DMS53 treated with DMSO at 0.1 percent for 48 hours (cell line): ENCODE data around the gene RABGAP1.

Experiments
- DNase-seq: peaks from one replicate; lab custom pipeline; 2025; ENCODE audit not compliant: unreplicated experiment; lab: John Stamatoyannopoulos, UW

RABGAP1 gene

DNA sequence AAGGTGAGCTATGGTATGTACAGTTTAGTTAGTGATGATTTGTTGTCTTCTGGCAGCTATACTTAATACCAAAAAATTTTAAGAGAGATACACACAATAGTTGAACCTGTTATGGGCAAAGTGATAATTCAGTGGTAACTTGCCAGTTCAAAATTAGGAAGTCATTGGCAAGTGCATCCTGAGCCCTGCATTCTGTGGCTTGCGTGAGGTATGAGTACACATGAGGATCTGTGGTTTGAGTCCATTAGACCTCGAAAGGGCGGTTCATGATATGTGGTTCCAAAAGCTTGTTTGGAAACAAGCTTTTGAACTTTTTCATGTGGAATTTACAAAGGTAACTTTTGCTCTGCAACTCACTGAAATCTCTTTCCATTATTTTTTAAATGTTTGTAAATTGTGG, 139.6 kb downstream of the RABGAP1 start:
- DNase-seq, result no peak

GRCh38 chr9:123081824-123082223, 141.0 kb downstream of the RABGAP1 start:
- peak; percentile 18 for DNase-seq

DNA sequence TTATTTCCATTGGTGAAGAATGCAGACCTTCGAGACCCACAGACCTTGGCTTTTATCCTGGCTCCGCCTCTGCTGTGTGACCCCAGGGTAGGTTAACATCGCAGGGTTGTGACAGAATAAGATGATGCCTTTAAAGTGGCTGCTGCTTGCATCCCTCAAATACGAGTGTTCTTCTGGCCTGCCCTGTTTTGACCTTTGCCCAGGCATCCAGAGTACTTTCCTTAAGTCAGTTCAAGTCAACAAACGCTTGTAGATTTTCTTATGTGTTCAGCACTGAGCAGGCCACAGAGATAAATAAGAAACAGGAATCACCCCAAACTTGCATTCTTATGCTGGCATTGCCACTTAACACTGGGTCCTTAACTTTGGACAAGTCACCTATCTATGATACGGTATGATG, 142.9 kb downstream of the RABGAP1 start:
- DNase-seq, result no peak

DNA sequence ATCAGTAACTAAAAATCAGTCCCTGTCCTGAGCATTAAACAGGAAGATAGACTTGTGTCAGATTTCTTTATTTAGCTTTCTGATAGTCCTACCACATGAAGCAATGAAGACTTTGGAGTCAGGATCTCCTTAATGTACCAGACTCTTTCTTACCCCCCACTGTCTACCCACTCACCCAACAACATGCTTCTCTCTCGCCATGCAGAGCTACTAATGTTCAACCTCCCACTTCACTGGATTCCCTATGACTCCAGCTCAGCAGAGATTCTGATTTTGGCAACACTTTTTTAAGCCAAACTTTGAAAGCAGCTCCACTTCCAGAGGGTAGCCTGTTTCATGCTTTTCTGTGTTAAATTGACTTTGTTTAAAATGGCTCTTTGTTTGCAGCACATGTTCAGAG, 143.4 kb downstream of the RABGAP1 start:
- no peak for DNase-seq

GRCh38 chr9:123085916-123086315, 145.1 kb downstream of the RABGAP1 start:
- DNase-seq, result no peak

- DNase-seq, result no peak
Measured at GRCh38 chr9:123087359-123087888, 146.6 kb downstream of the RABGAP1 start.

DNA sequence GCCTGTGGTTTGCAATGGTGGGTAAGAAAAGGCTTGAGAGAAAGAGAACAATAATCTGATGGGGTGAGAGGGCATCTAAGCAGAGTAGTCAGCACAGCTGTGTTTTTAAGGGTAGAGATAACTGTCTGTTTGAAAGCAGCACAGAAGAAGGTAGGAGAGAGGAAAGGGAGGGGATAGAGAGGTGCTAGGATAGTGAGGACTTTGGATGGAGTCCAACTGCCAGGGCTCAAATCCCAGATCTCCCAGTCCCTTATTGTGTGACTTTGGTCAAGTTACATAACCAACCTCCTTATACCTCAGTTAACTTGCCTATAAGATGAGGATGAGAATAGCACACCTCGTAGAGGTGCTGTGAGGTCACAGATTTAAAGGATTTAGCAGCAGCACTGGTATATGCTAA, 148.2 kb downstream of the RABGAP1 start:
- no peak for DNase-seq

DNA sequence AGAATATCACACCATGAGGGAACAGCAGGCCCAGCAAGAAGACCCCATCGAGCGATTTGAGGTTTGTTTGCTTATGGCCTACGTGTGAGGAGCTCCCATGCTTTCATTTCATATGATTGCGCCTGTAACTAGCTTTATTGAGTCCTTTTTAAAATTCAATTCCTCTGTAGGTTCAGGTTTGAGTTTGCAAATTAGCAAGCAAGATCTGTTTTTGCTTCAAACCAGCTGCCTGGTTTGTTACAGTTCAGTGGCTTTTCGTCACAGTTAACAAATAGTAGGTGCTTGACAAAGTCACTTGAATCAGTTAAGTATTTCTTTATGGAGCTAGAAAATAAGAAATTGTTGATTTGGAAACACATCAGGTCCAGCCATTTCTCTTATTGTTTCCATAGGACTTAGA, 149.0 kb downstream of the RABGAP1 start:
- DNase-seq, result no peak

- no peak for DNase-seq
Measured at GRCh38 chr9:123090198-123090896, 149.5 kb downstream of the RABGAP1 start.

GRCh38 chr9:123090956-123091355, 150.1 kb downstream of the RABGAP1 start:
- no peak for DNase-seq

DNA sequence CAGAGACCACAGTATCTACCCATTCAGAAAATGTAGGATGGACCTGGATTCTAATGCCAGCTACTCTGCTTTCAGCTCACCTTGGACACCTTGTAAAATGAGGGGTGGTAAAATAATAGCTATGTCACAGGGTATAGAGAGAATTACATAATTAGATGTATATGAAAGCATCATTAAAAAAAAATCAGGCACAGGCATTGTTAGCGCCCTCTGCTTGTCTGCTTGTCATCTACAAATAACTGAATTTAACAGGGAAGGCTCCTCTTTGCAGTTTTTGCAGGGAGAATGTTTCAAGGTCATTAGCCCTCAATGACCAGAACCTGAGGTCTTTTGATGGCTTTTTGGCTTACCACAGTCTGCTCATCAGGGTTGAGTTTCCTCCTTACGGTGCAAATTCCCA, 150.6 kb downstream of the RABGAP1 start:
- DNase-seq, result no peak

GRCh38 chr9:123093141-123093540, 152.3 kb downstream of the RABGAP1 start:
- no peak for DNase-seq

- DNase-seq, result no peak
Measured at GRCh38 chr9:123096987-123097386, 156.2 kb downstream of the RABGAP1 start.

- DNase-seq, result no peak
Measured at GRCh38 chr9:123097430-123098095, 156.7 kb downstream of the RABGAP1 start.

GRCh38 chr9:123098096-123098459, 157.3 kb downstream of the RABGAP1 start:
- DNase-seq, result no peak

DNA sequence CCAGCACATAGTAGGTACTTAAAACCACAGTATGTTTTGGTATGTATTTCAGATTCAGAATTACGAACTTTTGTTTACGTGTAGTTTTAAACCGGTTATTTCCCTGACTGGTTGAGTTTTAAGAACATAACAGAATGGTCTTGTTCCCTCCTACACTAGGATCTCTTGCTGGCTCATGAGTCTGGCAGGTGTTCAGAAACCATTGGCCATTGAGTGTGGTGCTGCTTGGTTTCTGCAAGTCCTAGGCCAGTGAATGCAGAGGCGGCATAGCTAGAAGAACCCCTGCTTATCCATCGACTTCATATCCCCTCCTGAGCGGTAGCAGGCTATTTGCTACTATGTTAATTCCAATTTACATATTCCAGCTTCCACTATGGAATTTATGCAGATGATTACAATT, 158.2 kb downstream of the RABGAP1 start:
- no peak for DNase-seq

DNA sequence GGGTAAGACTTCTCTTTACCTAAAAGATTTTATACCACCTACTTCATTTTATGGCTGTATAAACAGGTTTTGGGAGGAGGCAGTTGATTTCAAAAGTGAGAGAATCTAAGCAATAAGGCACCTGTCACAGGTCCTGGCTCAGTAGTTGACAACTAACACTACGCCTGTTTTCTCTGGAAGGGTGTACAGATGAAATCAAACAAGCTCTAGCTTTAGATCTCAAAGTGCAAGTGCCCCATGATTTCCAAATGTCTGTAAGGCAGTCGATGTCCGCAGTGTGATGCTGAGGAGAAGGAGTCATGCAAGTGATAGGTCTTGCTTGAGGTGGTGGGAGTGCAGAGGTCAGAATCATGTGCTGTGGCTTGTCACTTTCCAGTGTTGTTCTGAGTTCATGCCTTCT, 158.7 kb downstream of the RABGAP1 start:
- no peak for DNase-seq

DNA sequence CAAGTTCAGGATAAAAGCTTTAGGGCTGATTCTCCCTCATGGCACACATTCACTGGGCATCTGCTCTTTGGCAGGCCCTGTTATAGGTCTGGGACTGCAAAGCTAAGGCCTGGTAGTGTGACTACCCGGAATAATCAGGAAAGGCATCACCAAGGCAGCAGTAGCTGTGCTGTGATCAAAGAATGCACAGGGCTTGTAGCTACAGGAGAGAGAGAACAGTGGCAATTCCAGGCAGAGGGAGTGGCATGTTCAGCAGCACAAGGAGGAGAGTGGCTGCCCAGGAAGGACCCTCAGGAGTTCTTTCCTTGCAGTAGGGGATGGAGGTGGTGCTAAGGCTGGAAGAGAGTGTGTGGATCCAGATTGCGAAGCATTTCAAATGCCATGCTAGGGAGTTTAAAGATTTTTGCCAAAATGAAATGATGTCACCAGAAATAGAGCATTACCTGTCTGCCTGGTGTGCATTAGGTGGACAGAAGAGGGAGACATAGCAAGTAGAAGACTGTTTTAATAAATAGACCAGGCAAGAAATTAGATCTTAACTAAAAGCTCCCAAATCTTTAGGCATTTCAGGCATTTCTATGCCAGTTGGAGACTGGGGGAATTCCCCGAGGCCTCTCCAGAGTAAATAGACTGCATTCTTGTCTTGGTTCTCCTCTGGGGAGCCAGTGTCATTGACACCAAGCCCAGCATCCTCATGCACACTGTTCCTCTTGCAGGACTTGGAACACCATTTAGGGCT, 161.7 kb downstream of the RABGAP1 start:
- DNase-seq, result no peak

GRCh38 chr9:123104807-123105206, 164.0 kb downstream of the RABGAP1 start:
- no peak for DNase-seq

GRCh38 chr9:123105490-123105889, 164.7 kb downstream of the RABGAP1 start:
- no peak for DNase-seq

DNA sequence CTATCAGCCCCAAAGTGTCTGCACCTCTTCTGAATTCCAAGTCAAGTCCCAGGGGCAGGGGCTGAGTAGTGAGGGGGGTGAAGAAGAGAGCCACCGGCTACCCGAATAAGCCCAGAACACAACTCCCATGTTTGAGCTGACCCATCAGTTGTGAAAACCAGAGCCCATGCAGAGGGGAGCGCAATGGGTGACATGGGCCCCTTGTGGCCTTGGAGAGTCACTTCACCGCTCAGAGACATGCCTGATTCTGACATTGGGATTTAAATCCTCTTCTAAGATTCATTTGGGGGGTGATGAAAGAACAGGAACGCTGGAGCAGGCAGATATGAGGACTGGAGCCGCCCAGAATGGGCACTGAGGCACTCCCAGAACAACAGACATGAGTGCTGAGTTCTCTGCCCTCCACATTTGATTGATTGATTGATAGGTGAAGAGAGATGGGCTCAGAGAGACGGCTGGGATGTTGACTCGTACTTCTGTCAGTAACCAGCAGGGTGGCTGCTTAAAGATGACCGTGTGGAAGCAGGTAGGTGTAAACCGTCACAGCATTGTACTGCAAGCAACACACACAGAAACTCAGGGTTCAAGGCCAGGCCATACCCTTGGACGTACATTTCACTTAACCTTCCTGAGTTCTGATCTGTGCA, 166.9 kb downstream of the RABGAP1 start:
- no peak for DNase-seq
